SU-DHL-6 (cell line): ENCODE results near the gene TMTC1.

Experiments used
- H2AFZ ChIP-seq: fragments of 200-600 bp; sonication (generic); 2 replicates; pipeline ENCODE4 v1.6.1; 2014; ENCODE audit warnings: low read depth, mild to moderate bottlenecking, moderate library complexity, mixed read lengths, antibody characterized with exemption, low read length; ENCODE audit not compliant: severe bottlenecking
- H3F3A ChIP-seq: fragments of 200-600 bp; shearing (Covaris generic); 2 replicates; pipeline ENCODE4 v1.6.0; 2016; ENCODE audit warnings: antibody characterized with exemption, mild to moderate bottlenecking; ENCODE audit not compliant: insufficient read depth
- H3K27ac ChIP-seq: fragments of 200-600 bp; sonication (generic); 2 replicates; pipeline ENCODE4 v1.5.1; 2016; ENCODE audit warnings: low read depth, mild to moderate bottlenecking, low read length, moderate library complexity, mixed read lengths
- H3K27me3 ChIP-seq: fragments of 200-600 bp; sonication (generic), shearing (Covaris generic); 2 replicates; pipeline ENCODE4 v1.6.0; 2014; ENCODE audit warnings: mild to moderate bottlenecking, low read length
- H3K36me3 ChIP-seq: fragments of 200-600 bp; sonication (generic); 2 replicates; pipeline ENCODE4 v1.6.1; 2014; ENCODE audit warnings: mild to moderate bottlenecking, low read length, mixed read lengths
- H3K4me2 ChIP-seq: fragments of 300-600, 200-600 bp; shearing (Covaris generic), sonication (generic); 2 replicates; pipeline ENCODE4 v1.6.0; 2014; ENCODE audit warnings: low read length, low read depth, mild to moderate bottlenecking; ENCODE audit not compliant: poor library complexity, severe bottlenecking
- H3K4me3 ChIP-seq: fragments of 200-600 bp; sonication (generic); 2 replicates; pipeline ENCODE4 v1.5.1; 2014; ENCODE audit warnings: antibody characterized with exemption, low read length, mild to moderate bottlenecking, mixed read lengths; ENCODE audit not compliant: insufficient read depth, poor library complexity, severe bottlenecking
- H3K79me2 ChIP-seq: fragments of 200-600 bp; sonication (generic); 2 replicates; pipeline ENCODE4 v1.6.1; 2014; ENCODE audit warnings: mild to moderate bottlenecking, low read length, moderate library complexity; ENCODE audit not compliant: insufficient read depth
- H3K9ac ChIP-seq: fragments of 200-600 bp; sonication (generic); 2 replicates; pipeline ENCODE4 v1.7.0; 2014; ENCODE audit warnings: mild to moderate bottlenecking, low read length
- H3K9me2 ChIP-seq: fragments of 200-600 bp; sonication (generic); replicated peaks from 2 replicates; pipeline ENCODE4 v1.6.1; 2014; ENCODE audit warnings: low read length; ENCODE audit not compliant: insufficient read depth
- H3K9me3 ChIP-seq: fragments of 200-600 bp; sonication (generic); 2 replicates; pipeline ENCODE4 v1.6.1; 2014; ENCODE audit warnings: low read length, mixed read lengths; ENCODE audit not compliant: insufficient read depth
- H4K20me1 ChIP-seq: fragments of 200-600 bp; sonication (generic); 2 replicates; pipeline ENCODE4 v1.6.1; 2014; ENCODE audit warnings: low read depth, mild to moderate bottlenecking, antibody characterized with exemption, low read length, moderate library complexity, mixed read lengths
- CTCF ChIP-seq: fragments of 200-600 bp; sonication (generic); IDR thresholded peaks from one replicate; pipeline ENCODE4 v1.5.1; 2017; ENCODE audit warnings: antibody characterized with exemption, mild to moderate bottlenecking, low read length, moderate library complexity; ENCODE audit not compliant: insufficient read depth, poor library complexity, severe bottlenecking
- EZH2phosphoT487 ChIP-seq: fragments of 200-600 bp; sonication (generic), shearing (Covaris generic); conservative IDR thresholded peaks from 2 replicates; pipeline ENCODE4 v1.6.1; 2018; ENCODE audit warnings: mild to moderate bottlenecking, antibody characterized with exemption, low read length, moderate library complexity, mixed read lengths

The TMTC1 gene

GRCh38 chr12:29783773-29784666, at the start of gene TMTC1:
Gene TMTC1 (minus strand): TSS chr12:29783942. CDS start chr12:29783751, 191 bp downstream.
- Histone ChIP-seq H3K9me2 (no peaks in the 10 kb centered on the region), H3K4me2 (no peak within 1 kb of the TSS), H3K9me3 (no peaks in the 10 kb centered on the region), H3K27ac (no peak within 1 kb of the TSS), H3K36me3 (no peaks in the 10 kb centered on the region), H3K9ac (no peak within 1 kb of the TSS), H3F3A (no peaks in the 10 kb centered on the region), H2AFZ (no peak within 1 kb of the TSS), H3K79me2 (no peaks in the 10 kb centered on the region), H3K4me3 (no peak within 1 kb of the TSS), H4K20me1 (no peaks in the 10 kb centered on the region), H3K27me3 (no peaks in the 10 kb centered on the region)
- TF ChIP-seq EZH2phosphoT487 (no peak), CTCF (no peak)

DNA sequence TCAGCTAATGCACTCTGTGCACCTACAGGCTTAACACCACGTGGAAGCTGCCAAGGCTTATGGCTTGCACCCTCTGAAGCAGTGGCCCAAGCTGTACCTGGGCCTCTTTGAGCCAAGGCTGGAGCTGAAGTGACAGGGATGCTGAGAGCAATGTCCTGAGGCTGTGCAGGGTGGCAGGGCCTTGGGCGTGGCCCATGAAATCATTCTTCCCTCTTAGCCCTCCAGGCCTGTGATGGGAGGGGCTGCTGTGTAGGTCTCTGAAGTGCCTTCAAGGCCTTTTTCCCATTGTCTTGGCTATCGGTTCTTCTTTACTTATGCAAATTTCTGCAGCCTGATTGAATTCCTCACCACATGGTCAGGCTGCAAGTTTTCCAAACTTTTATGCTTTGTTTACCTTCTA, 47.4 kb upstream of the TMTC1 start:
- H2AFZ ChIP-seq: no peak overlapping the region
- H3F3A ChIP-seq: no peaks in the 10 kb centered on the region
- no peak overlapping the region for H3K4me2 ChIP-seq
- no peaks in the 10 kb centered on the region for H3K27me3 ChIP-seq
- H4K20me1 ChIP-seq: no peaks in the 10 kb centered on the region
- TF ChIP-seq EZH2phosphoT487 (no peak), CTCF (no peak)
- no peaks in the 10 kb centered on the region for H3K36me3 ChIP-seq
- no peaks in the 10 kb centered on the region for H3K79me2 ChIP-seq
- H3K4me3 ChIP-seq: no peak overlapping the region
- no peak overlapping the region for H3K9ac ChIP-seq
- H3K9me3 ChIP-seq: peaks cover 3% of the 10 kb centered on the region; the same call in 1 of the 2 replicates
- no peaks in the 10 kb centered on the region for H3K9me2 ChIP-seq
- H3K27ac ChIP-seq: no peak overlapping the region

DNA sequence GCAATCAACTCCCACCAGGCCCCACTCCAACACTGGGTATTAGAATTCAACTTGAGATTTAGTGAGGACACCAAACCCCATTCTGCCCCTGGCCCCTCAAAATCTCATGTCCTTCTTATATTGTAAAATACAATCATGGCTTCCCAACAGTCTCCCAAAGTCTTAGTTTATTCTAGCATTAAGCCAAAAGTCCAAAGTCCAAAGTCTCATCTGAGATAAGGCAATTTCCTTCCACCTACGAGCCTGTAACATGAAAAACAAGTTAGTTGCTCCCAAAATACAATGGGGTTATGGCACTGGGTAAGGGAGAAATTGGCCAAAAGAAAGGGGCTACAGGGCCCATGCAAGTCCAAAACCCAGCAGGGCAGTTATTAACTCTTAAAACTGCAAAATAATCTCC, 46.6 kb upstream of the TMTC1 start:
- Histone ChIP-seq H3F3A (no peaks in the 10 kb centered on the region), H3K36me3 (no peaks in the 10 kb centered on the region), H3K4me3 (no peak overlapping the region), H3K9me3 (peaks cover 3% of the 10 kb centered on the region; the same call in 1 of the 2 replicates), H4K20me1 (no peaks in the 10 kb centered on the region), H3K79me2 (no peaks in the 10 kb centered on the region), H2AFZ (no peak overlapping the region), H3K27me3 (no peaks in the 10 kb centered on the region), H3K9me2 (no peaks in the 10 kb centered on the region), H3K9ac (no peak overlapping the region), H3K4me2 (no peak overlapping the region), H3K27ac (no peak overlapping the region)
- TF ChIP-seq EZH2phosphoT487 (no peak), CTCF (no peak)
